Measurements from ENCODE around the gene AMMECR1L.
"Not testable (repeated sequence)": the region's sequence is repeated elsewhere in the genome, so short reads cannot be mapped to it uniquely, and the experiment has no call there.

The AMMECR1L gene

GRCh38 chr2:127887082-127887775 is 1.5 kb upstream of the AMMECR1L start:
- DNase-seq (ENCODE audit: low read depth): no peak

DNA sequence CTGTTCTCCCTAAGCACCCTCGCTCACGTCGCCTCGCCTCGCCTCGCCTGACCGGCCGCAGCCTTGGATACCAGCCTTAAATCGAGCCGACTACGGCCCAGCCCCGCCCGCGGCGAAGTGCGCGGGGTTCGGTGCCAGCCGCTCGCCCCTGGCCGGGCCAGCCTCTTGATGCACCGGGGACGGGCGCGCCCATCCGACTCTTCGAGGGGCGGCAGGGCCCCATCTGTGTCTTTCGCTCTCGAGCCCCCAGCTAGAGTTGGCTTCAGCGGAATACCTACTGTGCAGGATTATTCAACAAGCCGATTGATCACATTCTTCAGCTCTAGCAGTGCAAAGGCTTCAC is 808 bp upstream of the AMMECR1L start:
- DNase-seq (ENCODE audit: low read depth): not testable (repeated sequence)

DNA sequence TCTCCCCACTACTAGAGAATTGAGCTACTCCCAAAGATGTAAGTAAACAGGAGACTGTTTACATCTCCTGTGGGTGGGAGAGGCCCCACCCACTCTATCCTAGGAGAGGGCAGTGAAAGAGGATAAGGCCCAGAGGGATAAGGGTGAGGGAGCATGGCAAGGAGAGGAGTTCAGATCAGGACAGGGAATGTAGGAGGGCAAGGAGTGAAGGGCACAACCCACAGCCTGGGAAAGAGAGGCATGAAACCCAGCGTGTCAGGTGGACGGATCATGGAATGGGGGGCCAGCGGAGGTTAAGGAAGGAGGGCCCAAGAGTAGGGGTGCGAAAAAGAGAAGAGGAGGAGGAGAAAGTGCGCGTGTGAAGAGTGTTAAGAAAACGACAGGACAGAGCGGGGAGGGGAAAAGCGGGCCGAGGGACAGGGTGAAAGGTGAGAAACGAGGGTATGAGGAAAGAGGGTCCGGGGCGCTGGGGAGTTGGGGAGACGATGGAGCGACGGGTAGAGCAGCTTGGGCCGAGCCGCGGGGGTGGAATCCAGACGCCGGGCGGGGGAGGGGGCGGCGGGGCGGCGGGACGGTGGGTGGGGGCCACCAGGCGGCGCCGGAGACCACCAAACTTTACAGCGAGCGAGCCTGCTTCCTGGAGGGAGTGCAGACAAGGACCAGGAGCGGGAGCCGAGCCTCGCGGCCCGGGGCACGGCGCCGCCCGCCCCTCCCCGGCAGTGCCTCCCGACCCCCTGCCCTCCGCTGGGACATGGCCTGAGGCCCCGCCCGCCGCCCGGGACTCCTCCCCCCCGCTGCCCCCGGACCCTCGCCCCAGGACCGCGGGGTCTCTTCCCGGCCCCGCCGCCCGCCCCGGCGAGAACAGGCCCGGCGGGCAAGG is 655 bp downstream of the AMMECR1L start:
- DNase-seq (ENCODE audit: low read depth): not testable (repeated sequence)

DNA sequence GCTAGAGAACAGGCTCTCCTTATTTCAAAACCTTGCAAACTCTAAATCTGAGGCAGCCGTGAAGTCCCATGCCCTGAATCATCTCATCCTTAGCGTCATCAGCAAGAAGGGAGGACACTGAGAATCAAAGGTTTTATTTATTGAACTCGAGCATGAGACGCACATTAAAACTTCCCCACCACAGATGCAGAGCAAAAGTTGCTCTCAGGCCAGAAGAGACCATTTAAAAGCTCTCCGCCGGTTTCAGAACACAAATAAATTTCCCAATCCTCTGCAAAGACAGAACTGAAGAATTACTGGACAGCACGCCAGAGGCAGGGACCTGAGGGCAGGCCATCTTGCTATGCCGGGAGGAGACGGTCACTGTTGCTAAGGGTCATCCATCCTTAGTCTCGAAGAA is 1.3 kb downstream of the AMMECR1L start:
- DNase-seq (ENCODE audit: low read depth): no peak

GRCh38 chr2:127879899-127880298 is 5.9 kb downstream of the AMMECR1L start:
- no peak for DNase-seq (ENCODE audit: low read depth)

DNA sequence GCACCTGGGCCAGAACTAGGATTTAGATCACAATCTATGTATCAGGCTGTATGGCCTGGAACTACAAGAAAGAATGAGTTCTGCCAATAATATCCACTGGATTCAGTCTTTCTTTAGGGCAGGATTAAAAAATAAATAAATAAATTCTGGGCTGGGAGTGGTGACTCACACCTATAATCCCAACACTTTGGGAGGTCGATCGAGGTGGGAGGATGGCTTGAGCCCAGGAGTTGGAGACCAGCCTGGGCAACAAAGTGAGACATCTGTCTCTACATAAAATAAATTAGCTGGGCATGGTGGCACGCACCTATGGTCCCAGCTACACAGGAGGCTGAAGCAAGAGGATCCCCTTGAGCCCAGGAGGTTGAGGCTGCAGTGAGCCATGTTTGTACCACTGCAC is 8.1 kb downstream of the AMMECR1L start:
- no peak for DNase-seq (ENCODE audit: low read depth)

- DNase-seq (ENCODE audit: low read depth): no peak
Measured at GRCh38 chr2:127877136-127877535, 8.6 kb downstream of the AMMECR1L start.

DNA sequence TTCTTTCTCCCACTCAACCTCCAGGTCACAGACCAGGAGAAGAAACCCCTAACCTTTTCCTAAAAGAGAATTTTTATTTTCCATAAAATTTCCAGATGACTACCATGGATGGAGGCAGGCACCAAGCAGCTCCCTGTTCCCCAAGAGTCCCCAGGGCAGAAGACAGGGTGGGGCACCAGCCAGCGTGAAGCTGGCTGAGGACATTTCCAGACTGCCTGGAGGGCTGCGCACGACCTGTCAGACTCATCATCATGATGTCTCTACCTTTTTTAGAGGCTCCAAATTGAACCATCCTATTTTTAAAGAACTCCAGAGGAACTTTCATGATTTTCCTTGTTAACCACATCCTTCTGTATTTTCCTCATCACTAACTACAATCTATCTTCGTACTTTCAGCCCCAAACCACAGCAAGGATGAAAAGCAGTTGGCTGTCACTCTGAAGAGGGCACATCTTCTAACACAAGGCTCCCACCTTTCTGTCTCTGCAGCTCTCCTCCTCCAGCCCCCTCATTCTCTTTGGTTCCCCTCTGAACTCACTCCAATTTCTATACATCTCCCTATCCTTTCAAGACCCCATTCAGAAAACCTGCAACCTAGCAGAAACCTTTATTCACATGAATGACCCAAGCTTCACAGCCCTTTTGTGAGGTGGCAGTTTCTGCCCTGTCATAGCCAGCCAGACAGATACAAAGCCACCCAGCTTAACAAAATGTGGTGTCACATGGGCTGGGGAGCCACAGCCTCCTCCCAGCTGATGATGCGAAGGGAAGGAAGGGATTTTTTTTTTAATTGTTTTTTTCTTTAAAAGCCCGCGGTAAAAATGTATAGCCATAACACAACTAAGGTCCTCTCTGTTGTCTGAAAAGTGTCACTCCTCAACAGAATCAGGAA is 11.1 kb downstream of the AMMECR1L start:
- no peak for DNase-seq (ENCODE audit: low read depth)

DNA sequence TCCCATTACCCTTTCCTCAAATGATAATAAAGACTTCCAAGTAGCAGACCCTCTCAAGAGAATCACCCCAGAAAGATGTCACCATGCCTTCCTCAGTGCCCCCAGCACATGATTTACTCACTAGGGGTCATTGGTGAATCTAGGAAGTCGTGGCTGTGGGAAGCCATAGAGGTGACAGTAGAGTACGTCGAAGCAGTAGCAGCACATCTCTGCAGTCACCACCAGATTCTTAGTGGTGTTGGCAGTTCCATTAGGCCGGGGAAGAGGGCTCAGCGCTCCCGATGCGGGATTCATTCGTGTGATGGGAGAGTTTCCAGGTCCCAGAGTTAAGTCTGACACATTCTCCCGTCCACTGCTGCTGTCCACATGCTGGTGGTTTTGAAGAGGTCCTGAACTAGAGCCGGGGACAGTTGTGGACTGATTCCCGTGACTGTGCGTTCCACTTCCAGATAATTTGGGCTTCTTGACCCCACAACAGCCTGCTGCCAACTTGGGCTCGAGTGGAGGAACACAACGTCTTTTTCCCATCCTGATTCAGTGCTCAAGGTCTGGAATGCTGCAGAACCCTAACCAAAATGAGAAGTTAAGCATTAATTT is 12.0 kb downstream of the AMMECR1L start:
- DNase-seq (ENCODE audit: low read depth): no peak

GRCh38 chr2:127872354-127872753 is 13.4 kb downstream of the AMMECR1L start:
- DNase-seq (ENCODE audit: low read depth): no peak

DNA sequence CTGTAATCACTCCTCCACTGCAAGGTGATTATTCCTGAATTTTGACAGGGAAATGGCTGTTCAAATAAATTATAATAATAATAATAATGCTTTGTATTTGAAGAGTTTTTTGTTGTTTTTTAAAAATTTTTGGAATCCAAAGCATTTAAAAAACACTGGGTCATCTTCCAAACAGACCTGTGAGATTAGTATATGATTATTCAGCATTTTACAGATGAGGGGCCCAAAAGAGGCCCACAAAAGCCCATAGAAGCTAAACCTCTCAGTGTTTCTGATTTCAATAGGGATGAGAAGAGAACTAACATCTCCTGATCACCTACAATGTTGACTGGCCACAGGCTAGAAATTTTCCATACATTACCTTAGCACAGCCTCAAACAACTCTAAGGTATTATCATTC is 19.8 kb downstream of the AMMECR1L start:
- no peak for DNase-seq (ENCODE audit: low read depth)

- no peak for DNase-seq (ENCODE audit: low read depth)
Measured at GRCh38 chr2:127864877-127865276, 20.9 kb downstream of the AMMECR1L start.

DNA sequence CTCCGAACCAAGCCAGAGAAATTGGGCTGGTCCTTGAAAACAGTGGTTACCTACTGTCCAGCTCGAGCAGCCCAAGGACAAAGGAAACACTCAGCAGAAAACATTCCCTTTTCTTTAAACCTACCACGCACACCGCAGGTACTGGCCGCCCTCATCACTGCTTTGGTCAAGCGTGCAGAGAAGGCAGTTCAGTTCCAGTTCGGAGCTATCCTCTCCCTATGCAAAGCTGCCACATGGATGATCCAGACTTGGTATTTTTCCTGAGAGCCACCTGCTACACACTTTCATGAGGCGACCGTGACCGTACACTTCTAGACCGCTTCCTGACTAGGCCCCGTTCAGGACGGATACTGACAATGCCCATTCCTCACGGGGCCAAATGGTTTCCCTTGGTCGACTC is 23.5 kb downstream of the AMMECR1L start:
- no peak for DNase-seq (ENCODE audit: low read depth)

DNA sequence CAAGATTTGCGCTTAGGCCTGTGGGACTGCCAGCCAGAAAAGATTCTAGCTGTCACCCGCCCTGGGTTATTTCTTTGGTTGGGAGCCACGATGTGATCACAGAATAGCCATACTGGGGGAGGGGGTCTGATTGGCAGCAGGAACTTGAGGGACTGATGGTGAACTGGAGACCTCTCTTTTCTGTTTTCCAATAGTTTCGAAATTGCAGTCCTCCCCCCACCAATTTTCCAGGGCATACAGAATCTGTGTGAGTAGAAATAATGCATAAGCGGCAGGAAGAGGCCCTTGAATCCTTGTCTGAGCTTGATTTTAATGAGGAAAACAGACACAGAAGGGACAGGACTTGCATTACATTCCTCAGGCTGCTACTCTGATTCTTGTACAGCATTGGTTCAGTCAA is 25.6 kb downstream of the AMMECR1L start:
- no peak for DNase-seq (ENCODE audit: low read depth)

GRCh38 chr2:127859712-127860085 is 26.1 kb downstream of the AMMECR1L start:
- no peak for DNase-seq (ENCODE audit: low read depth)

DNA sequence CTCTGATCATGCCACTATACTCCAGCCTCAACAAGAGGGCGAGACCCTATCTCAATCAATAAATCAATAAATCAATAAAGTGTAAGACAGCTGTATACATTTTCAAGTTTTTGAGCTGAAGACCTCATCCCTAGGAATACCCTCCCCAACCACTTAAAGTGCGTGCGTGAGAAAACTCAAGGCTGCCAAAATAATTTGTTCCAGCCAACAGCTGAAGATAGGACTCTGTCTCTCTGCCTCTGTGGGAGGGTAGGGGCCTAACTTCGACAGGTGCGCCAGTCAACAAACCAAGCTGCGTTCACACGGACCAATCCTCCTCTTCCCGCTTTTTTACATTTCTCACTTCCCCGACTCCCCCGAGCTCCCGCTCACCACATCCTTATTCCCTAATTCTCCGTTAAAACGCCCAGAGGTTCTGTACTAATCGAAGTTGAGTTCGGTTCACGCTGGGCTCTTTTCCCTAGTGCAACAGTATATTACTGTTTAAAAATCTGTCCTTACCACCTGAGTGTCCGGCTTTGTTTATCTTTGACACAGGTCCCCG is 28.4 kb downstream of the AMMECR1L start:
- DNase-seq (ENCODE audit: low read depth): no peak

- no peak for DNase-seq (ENCODE audit: low read depth)
Measured at GRCh38 chr2:127853671-127854070, 32.1 kb downstream of the AMMECR1L start.

- DNase-seq (ENCODE audit: low read depth): no peak
Measured at GRCh38 chr2:127852388-127852787, 33.4 kb downstream of the AMMECR1L start.

DNA sequence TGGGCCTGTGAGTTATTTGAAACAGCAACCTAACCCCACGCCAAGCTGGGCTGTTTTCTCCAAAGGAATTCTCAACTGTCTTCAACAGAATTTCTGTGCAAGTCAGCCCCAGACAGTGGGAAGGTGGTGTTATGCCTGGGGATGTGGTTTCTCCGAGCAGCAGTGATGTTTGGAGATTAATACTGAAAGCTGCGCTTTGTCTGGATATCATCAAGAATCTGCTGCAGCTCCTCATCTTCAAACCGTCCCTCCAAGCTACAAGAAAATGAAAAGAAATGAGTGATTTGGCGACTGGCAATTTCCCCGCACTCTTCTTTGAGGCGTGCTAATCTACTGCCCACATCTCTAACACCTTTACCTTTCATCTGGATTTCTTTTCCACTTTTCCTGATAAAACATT is 37.8 kb downstream of the AMMECR1L start:
- DNase-seq (ENCODE audit: low read depth): no peak

- no peak for DNase-seq (ENCODE audit: low read depth)
Measured at GRCh38 chr2:127844973-127845372, 40.8 kb downstream of the AMMECR1L start.

DNA sequence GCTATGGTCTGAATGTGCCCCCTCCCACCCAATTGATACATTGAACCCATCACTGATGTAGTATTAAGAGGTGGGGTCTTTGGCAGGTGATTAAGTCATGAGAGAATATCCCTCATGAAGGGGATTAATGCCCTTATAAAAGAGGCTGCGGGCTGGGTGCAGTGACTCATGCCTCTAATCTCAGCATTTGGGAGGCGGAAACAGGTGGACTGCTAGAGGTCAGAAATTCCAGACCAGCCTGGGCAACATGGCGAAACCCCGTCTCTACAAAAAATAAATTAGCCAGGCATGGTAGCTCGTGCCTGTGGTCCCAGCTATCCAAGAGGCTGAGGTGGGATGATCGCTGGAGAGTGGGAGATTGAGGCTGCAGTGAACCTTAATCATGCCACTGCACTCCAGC is 42.1 kb downstream of the AMMECR1L start:
- DNase-seq (ENCODE audit: low read depth): no peak

Data from fibroblast of the conjunctiva (primary cell).